Measurements from ENCODE around the gene PCDH9.

PCDH9 gene

DNA sequence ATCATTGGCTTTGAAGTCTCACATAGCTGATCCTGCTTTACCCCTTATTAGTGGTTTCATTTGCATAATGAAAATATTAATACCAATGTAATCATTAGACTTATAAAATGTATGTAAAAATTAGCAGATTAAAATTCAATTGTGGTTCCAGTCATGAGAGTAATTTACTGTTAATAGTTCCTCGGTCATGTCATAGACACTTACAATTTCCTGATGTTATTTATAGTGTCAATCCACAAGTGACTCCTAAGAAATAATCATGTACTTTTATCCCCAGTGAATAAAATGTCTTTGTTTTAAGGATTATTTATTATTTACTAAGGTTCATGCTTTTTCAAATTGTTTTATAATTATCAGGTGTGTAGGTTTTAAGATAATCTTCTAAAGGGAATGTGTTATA, 138.5 kb downstream of the PCDH9 start:
- in situ Hi-C loops (cut with MboI; ENCODE audit: low sequenced_read_pairs) = no loop called here

- in situ Hi-C loops (cut with MboI; ENCODE audit: low sequenced_read_pairs) = no loop called here
These were observed 139.3 kb downstream of the PCDH9 start for GRCh38 chr13:67090856-67091255.

DNA sequence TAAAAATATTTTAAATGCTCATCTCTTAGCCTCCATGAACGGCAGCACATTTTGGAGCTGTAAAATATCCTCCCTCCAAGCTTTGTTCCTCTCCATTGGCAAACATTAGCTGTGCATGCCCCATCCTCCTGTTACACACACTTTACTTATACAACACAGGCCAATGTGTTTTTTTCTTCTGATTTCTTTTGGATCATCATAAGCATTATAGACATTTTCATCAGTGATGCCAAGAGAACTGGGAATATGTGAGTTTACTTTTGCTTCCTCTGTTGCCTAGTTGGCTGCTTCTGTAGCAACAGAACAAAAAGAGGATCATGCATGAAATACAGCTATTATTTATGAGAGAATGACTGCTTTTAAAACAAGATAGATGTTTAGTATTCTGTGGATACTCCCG, 142.6 kb downstream of the PCDH9 start:
- in situ Hi-C loops (cut with MboI; ENCODE audit: low sequenced_read_pairs) = no loop called here

DNA sequence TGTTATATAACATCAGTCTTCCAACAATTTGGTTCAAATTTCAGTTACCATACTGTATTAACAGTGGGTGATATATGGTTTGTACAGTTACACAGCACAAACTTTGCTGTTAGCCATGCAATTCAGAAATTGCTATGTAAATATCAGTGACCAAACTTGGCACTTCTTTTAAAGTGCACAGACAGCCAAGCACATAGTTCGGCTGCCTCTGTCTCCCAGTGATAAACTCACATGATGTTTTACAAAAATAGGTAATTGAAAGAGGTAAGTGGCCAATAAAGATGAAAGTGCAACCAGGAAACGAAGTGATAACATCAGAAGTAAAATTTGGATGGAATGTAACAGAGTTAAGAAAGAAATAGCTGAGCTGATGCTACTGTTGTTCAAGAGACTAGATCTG, 143.9 kb downstream of the PCDH9 start:
- in situ Hi-C loops (cut with MboI; ENCODE audit: low sequenced_read_pairs) = no loop called here

- in situ Hi-C loops (cut with MboI; ENCODE audit: low sequenced_read_pairs) = no loop called here
These were observed 146.1 kb downstream of the PCDH9 start for GRCh38 chr13:67084066-67084465.

DNA sequence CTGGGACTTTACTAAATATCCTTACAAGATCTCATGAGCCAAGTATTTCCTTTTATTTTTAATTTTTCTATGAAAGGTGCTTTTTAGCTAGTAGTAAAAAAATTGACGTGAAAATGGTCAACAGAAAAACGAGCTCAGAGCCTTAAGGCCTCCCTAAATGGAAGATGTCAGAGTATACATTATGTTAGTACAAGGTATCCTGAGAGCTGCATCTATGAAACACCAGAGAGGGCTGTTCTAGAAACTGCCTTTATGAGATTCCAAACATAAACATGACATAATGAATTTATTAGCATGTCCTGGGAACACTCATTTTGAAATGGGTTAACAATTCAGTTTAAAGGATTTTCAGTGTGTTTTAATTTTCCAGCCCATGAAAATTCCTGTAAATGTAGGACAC, 146.6 kb downstream of the PCDH9 start:
- in situ Hi-C loops (cut with MboI; ENCODE audit: low sequenced_read_pairs) = no loop called here

GRCh38 chr13:67080351-67080750, 149.8 kb downstream of the PCDH9 start:
- in situ Hi-C loops (cut with MboI; ENCODE audit: low sequenced_read_pairs) = no loop called here

DNA sequence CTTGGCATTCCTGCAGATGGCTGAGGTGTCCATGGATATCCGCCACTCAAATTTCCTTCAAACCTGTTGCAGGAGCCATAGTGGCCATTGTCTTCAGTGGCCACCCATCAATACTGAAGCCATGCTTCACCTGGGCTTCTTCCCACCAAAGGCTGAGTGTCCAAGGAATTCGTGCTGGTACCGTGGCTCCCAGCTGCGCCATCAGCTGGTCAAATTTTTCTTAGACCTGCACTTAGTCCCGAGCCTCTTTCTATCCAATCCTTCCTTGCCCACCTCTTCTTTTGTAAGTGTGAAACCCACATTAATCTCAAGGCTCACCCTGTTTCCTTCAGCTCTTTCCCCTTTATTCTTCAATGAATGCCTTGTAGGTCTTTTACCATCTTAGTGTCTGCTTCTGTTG, 152.1 kb downstream of the PCDH9 start:
- in situ Hi-C loops (cut with MboI; ENCODE audit: low sequenced_read_pairs) = no loop called here

- in situ Hi-C loops (cut with MboI; ENCODE audit: low sequenced_read_pairs) = no loop called here
These were observed 153.0 kb downstream of the PCDH9 start for GRCh38 chr13:67077132-67077531.

DNA sequence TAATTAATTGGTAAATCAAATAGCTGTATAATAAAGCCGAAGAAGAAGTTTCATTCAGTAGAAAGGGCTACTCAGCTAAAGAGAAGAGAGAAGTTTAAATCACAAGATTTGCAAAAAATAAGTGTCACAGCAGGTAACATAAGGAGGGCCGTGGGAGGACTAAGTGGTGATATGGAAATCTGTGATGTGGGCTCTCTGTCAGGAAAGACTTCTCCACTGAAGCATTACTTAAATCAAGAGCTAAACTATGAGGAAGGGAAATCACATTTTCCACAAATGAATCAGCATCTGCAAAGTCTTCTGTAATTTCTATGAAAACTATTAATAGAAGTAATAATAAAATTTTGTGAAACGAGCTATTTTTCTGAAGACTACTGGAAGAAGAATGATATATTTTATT, 153.8 kb downstream of the PCDH9 start:
- in situ Hi-C loops (cut with MboI; ENCODE audit: low sequenced_read_pairs) = no loop called here

DNA sequence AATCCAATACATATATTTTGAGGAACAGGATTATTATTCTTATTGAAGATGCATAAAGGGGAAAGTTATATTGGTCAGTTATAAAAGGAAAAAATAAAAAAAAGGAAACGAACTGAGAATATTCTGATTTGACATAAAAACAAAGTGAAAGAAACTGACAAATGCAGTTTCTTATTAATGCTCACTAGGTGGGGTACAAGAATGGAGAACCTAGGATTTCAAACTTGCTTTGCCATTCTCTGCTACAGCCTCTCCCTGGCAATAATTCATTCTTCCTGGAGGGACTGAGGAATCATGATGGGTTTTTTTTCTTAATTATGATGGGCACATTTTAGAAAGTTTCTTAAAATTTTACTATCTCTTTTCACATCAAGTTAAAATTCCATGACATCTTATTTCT, 154.9 kb downstream of the PCDH9 start:
- in situ Hi-C loops (cut with MboI; ENCODE audit: low sequenced_read_pairs) = no loop called here

DNA sequence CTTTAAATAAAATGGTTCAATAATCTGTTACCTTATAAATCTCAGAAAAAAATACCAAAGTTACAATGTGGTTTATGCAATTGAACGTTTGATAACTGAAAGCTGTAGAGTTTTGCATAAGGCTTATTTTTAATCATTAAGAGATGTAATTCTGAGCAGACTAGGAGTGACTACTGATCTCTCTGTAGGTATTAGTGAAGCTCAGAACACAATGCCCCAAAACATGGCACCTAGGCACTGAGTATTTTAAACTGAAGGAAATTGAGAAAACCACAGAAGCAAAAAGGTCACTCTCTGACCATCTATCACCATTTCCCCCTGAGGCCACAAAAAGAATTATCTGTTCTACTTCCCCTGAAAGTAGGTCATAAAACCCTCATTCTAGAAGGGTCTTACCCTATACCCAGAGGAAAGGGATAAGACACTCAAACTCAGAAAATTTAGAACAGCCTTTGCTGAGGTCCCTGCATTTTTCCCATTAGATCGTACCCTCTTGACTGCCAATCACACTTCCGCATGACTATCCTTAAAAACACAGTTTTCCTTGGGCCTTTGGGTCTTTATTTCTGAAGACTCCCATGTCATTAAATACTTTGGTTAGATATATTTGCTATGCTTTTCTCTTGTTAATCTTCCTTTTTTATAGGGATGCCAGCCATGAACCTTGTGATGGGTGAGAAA, 158.1 kb downstream of the PCDH9 start:
- in situ Hi-C loops (cut with MboI; ENCODE audit: low sequenced_read_pairs) = no loop called here

DNA sequence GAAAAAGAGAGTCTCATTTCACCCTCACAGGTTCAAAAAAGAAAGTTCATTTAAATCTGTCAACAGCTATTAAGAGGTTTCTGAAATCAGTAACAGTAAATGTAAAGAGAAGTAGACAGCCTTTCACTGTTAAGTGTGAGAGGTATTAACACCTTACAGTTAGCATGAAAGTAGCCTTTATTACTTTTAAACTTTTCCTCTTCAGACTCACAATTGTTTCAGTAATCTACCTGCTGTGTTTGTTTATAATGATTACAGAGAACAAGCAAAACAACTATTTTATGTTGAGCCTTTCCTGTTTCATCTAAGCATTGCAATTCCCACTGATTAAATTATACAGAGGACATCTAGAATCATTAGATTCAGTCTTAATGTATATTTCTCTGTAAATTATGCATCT, 159.8 kb downstream of the PCDH9 start:
- in situ Hi-C loops (cut with MboI; ENCODE audit: low sequenced_read_pairs) = no loop called here

- in situ Hi-C loops (cut with MboI; ENCODE audit: low sequenced_read_pairs) = no loop called here
These were observed 160.9 kb downstream of the PCDH9 start for GRCh38 chr13:67069117-67069767.

DNA sequence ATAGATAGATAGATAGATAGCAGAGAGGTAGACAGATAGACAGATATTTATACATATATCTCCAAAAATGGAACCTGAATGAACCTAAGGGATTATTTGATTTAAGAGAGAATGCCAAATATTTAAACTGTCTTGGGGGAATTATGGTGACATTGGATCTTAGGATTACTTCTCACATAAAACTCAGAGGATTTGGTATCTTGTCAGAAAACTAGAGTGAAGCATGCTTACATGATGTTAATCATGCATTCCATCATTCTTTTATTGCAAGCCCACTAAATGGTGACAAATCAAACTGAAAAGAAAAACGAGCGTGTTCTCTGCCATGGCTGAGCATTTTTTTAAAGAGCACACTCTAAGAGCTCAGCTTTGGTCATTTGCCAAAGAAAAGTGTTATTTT, 165.2 kb downstream of the PCDH9 start:
- in situ Hi-C loops (cut with MboI; ENCODE audit: low sequenced_read_pairs) = no loop called here

DNA sequence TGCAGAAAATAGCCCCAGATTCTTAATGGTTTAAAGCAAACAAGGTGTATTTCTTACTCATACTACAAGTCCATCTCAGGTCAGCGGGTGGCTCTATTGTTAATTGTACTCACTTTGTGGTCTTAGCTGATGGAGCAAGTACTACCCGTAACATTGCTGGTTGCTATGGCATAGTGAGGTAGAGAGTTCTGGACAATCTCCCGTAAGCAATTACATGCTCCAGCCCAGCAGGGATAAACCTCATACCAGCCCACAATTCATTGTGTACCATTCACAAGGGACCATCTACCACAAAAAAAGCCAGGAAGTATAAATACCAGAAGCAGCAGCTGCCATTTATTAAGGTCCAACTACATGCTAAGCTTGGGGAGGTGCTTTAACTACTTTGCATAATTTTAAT, 167.1 kb downstream of the PCDH9 start:
- in situ Hi-C loops (cut with MboI; ENCODE audit: low sequenced_read_pairs) = no loop called here

GRCh38 chr13:67062160-67062559, 168.0 kb downstream of the PCDH9 start:
- in situ Hi-C loops (cut with MboI; ENCODE audit: low sequenced_read_pairs) = no loop called here

GRCh38 chr13:67061750-67062149, 168.4 kb downstream of the PCDH9 start:
- in situ Hi-C loops (cut with MboI; ENCODE audit: low sequenced_read_pairs) = no loop called here

DNA sequence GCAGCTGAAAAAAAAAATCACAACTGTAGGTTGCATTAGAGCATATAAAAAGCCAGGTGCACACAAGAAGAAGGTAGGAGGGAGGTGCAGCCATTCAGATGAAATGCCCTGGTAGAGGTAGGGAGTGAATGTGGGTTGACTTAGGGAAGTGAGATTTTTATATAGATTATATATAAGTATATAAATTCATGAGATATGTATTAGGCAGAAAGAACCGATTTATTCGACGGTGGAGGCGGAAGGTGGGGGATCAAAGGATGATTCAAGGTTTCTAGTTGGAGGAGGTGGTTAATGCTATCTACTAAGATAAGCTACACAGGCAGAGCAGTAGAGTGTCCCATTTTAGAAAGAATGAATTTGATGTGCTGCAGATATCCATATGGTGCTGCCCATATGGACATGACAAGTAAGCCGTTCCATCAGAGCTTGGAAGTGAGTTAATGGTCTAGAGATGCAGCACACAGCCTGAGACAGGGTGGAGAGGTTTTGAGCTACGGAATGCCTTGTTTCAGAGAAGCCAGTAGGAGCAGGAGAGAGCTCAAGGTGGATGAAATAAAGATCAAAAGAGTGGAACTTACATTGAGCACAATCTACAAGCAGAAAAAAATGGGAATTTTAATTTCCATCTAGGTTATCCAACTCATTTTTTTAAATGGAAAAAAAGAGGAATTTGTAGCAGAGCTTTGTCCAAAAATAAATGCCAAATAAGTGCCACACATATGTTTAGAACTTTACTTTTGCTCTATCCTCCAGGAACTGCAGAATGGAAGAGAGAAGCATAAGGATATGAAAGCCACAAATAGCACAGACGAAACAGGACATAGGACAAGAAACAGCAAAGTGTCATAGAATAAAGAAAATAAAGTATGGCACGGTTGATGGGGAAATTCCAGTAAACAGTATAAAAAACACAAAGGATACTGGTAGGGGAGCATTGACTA, 177.3 kb downstream of the PCDH9 start:
- in situ Hi-C loops (cut with MboI; ENCODE audit: low sequenced_read_pairs) = no loop called here

DNA sequence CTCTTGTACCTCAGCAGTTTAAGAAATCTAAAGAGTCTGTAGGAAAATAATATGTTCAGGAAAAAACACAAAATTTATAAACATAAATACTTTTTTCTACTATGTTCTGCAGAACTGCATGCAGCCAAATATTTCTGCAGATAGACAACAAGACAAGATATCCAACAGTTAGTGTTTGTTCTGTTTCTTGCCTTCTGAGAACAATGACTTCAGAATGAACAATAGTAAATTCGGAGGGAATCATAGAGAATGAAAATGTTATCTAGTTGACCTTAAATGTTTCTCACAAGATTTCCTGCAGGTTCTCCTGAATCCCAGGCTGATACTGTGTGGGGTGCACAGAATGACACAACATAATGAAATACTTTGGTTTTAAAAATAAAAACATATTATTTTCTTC, 180.4 kb downstream of the PCDH9 start:
- in situ Hi-C loops (cut with MboI; ENCODE audit: low sequenced_read_pairs) = no loop called here

DNA sequence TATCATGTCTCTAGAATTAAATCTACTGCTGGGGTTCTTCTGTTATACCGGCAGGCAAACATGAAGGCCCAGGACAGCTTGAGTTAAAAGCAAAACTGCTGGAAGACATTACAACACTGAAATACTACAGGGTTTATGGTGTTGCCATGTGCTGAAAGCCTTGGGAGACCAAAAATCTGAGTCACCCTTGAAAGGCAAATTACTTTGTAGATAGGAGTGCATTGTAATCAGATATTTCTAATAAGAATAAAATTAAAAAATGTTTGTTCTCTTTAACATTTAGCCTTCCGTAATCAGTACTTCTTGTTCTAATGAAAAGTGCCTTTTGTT, 181.3 kb downstream of the PCDH9 start:
- in situ Hi-C loops (cut with MboI; ENCODE audit: low sequenced_read_pairs) = no loop called here

Data from HL-60/S4 (cell line).